GM18858 (cell line): ENCODE results near the gene SLIT1.

Source experiments
- ATAC-seq: cut with Tn5 transposase; IDR thresholded peaks from one replicate; pipeline ENCODE4 v1.9.1; 2021; ENCODE audit not compliant: unreplicated experiment

Gene SLIT1

DNA sequence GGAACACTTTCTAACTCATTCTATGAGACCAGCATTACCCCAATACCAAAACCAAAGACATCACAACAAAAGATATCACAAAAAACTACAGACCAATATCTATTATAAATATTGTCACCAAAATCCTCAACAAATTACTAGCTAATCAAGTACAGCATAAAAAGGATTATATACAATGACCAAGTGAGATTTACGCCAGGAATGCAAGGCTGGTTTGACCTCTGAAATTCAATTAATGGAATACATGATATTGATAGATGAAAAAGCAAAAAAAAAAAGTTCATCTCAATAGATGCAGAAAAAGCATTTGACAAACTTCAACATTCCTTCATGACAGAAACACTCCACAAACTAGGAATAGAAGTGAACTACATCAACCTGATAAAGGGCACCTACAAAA, 178.3 kb downstream of the SLIT1 start:
- no peak for ATAC-seq

DNA sequence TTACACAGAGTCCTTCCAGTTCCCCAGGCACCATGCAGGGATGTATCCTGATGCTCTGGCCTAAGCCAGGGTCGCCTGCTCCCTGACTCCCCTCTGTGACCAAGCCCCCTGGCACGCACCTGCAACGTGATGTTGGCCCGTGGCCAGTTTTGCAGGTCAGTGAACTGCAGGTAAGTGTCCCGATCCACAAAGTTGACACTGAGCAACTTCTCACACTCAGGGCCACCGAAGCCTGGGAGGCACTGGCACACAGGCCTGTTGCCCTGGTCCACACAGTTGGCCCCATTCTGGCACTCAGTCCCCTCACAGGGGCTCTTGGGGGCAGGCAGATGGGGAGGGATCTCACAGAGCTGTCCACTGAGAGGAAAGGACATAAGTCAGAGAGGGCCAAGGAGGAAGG, 179.4 kb downstream of the SLIT1 start:
- no peak for ATAC-seq

DNA sequence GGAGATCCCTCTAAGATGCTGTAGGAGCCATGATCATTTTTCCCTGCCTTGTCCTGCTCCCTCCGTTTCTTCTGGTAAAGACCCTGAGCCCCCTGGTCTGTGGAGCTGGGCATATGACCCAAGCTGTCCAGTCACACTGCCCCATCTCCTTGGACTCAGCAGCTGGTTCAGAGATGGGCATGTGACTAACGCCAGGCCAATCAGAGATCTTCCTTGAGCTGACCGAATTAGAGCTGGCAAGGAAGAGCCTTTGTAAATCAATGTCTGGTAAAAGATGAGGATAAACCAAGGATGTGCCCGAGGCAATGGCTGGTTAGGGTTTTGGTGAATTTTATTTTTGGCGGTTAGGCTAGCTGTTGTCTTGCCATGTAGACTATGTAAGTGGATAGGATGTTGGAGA, 180.4 kb downstream of the SLIT1 start:
- no peak for ATAC-seq

DNA sequence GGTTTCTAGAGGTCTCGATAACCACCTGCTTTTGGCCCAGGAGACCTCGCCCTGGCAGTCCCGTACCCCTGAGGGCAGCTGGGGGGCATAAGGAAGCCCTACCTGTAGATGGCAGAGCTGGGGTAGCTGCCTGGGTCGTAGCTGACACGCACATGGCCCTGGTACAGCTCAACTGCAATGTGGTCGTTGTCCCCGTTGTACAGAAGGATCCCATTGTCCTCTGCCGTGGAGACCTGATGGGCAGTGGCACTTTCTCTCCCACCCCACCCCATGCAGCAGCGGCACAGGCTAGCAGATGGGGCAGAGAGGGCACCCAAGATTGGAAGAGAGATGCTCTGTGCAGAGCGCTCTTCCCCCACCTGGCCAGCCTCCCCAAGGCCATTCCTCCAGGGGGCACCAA, 181.2 kb downstream of the SLIT1 start:
- no peak for ATAC-seq

DNA sequence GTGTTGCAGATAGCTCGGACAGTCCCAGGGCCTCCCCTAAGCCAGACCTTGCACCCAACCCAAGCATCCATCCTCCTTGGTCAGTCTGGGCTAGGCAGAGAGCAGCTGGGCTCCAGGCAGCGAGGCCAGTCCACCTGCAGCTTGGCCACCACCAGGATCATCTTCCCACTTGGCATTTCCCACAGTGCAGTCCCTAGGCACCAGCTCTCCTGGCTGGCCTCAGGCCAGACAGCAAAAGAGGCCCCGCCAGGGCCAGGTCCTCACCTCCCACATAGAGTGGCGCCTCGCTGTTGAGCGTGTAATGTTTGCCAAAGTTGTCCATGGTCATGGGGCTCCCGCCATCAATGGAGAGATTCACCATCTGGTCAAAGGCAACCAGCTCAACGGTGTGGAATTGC, 182.0 kb downstream of the SLIT1 start:
- no peak for ATAC-seq

DNA sequence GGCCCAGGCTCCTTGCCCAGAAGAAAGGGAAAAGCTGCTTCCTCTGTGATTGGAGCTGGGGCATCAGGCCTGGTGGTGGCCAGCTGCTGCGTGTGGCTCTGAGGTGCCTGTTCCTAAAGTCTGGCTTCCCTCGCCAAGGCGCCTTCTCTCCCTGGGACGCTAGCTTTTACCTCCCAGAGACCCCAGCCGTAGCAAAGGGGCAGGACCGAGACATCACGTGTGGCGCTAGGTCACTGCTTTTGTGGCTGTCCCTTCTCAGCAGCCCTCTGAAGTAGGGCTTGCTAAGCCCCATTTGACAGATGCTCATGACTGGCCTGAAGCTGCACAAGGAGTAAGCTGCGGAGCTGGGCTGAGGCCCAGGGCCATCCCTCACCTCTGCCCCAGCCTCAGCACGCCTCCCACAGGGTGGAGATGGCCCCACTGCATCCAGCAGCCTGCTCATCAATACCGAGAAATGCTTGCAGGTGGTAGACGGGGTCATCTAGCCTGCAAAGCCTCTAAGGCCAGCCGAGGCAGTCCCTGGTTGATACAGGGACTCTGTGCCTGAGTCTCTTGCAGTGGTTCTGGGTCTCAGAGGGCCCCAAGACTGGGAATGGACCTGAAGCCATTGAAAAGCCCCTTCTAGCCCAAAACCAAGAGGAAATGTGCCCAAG, 182.5 kb downstream of the SLIT1 start:
- no peak for ATAC-seq

DNA sequence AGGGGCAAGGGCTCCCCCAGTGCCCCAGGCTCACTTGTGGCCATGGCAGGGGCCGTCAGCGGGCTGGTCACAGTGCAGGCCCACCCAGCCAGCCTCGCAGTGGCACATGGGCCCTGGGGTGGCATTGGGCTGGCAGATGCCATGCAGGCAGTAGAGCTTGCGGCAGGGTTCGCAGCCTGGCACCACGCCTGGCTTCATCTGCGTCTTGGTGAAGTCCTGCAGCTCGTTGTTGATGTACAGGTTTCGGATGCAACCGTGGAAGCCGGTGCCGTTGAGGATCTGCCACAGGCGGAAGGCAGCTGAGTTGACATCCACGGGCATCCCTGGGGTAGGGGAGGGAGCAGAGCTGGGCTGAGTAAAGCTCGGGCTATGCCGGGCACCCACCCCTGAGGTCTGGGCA, 183.1 kb downstream of the SLIT1 start:
- ATAC-seq = no peak

DNA sequence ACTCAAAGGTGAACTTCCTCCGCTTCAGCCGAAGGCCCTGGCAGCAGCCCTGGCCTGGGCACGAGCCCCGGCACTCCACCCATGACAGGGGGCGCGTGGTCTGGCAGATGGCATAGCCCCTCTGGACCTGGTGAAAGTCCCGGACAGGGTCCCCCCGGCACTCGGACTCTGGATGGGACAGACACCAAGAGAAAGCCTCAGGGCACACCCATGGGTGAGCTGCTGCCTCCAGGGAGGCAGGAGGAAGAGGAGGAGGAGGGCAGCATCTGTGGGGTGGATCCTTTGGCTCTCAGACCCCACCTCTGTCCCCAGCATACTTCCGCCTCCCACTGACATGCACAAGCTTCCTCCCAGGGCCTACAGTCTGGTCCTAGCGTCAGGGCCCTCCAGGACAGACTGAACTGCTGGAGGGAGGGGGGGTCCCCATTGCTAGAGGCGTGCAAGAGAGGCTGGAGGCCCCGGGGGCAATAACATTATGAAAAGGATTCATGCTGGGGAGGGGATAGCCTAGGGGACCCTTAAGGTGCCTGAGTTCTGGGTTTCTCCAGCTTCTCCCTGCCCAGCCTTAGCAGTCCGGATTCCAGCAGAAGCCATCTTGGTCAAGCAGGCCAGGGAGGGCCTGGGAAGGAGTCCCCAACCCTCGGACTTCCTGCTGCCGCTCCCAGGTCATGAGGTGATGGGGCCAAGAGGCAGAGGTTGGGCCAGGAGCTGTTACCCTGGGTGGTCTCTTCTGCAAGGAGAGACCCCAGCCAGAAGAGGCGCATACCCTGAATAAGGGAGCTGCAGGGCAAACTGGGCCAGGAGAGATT, 184.4 kb downstream of the SLIT1 start:
- no peak for ATAC-seq

DNA sequence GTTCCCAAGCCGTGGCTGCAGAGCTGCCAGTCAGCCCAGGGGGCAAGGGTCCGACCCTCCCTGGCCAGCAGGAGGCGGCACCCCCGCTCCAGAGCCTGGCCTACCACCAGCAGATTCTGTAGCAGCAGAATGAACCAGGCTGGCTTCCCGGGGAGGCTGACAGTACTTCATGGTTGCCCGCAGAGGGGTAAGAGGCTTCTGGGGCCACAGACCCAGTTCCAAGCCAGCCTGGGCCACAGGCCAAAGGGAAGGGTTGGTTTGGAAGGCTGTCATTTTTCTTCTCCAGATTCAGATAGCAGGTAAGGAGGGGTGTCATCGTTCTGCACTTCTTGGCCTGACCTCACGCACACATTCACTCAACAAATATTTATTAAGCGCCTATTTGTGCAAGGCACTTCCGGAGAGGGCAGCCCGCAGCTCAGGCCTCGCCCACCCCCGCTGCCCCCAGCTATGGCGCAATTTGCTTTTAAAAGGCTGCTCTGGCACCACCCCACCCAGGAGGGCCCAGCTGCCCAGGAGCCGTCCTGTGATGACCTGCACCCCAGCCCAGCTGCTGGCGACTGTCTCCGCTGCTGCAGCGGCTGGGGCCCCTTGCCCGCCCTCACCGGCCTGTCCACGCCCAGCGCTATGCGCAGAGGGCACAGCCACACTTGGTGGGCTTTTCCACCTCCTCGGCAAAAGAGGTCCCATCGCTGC, 185.1 kb downstream of the SLIT1 start:
- ATAC-seq = no peak

DNA sequence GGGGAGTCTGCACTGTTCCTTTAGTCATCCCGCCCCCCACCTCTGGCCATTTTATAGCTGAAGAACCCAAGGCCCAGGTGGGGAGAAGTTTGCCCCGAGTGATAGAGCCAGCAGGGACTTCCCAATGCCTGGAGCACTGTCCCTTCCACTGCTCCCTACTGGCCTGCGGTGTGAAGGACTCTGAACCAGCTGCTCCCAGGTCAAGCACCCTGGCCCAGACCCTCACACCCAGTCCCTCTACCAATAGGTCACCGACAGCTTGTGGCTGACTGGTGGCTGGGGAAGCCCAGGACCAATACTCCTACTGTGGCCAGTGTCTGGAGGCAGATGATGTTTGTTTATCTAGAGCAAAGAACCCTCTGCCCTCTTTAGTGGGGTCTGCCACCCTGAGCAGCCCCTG, 185.8 kb downstream of the SLIT1 start:
- ATAC-seq = no peak

DNA sequence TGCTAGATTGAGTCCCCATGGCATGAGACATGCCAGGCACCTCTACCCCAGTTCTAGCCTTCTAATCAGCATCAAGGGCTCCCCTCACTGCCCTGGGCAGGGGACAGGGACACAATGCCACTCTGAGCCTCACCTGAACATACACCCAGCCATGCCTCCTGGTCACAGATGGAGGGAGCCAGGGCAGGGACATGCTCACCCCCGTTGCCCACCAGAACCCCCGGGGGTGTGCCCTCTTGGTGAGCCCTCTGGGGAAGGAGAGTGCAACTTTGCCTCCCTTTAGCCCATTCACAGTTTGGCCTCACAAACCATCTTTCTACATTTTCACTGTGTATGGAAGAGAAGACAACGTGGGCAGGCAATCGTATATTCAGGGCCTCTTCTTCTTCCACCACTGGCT, 186.4 kb downstream of the SLIT1 start:
- ATAC-seq = no peak

DNA sequence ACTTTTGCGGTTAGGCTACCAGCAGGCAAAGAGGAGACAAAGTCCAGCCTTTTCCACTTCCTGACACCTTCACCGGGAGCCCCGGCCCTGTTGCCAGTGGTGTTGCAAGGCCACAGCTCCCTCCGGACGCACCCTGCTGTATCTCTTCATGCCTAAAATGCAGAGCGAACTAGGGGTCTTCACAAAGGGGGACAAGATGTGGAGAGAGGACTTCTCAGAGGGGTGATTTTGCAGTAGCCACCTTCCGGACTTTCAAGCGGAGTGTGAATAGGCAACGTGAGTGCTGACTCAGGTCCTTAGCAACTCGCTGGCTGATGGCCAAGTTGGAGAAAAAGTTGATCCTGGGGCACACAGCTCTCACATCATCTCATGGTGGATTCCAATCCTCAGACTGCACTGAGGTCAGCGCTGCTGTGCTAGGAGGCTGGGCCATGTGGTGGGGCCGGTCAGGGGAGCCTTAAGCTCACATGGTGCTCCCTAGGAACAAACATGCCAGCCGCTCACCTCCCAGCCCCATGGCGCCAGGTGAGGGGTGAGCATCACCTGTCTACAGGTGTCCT, 187.3 kb downstream of the SLIT1 start:
- ATAC-seq = no peak

DNA sequence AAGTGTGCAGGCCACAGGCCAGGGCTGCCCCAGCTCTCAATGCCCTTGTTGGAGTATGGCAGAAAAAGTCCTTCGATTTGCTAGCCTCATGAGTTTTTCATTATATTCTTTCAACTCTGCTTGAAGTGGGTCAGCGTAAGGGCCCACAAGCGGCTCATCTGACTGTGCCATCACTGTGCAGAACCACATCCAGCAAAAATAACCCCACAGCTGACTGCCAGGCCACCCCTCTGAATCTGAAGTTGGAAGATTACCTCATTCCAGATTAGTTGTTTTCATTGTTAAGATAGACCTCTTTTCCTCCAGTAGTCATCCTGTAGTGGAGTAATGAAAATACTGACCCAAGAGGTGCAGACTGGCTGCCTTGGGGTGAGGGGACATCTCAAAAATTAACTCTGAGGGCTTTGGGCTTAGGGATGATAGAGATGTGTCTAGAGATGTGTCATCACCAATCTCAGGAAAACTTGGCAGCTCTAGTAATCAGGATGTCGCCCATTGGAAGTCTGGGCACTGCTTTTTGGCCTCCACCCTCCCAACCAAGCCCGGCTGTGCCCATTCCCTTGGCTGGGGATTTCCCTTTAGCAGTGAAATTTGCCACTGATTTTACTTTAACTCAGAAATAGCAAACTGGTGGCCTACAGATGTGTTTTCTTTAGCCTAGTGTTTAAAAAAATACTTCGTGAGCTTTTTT, 189.3 kb downstream of the SLIT1 start:
- no peak for ATAC-seq

DNA sequence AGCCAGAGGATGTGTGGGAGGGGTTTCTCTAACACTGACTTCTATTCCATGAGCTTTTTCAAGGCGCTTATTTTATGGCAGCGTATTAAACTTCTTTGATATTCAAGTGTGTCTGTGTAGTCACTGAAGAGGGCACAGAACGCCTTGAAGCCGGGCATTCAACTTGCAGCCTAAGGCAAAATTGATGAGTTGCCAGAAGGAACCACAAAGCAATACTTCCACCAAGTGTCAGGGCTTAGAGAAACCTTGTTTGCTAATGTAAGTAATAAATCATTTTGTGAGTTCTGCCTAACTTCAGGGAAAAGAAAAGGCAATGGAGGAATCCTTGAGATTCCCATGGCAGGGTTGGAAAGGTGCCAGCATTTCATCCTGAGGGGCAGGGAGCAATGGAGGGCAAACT, 189.9 kb downstream of the SLIT1 start:
- no peak for ATAC-seq

DNA sequence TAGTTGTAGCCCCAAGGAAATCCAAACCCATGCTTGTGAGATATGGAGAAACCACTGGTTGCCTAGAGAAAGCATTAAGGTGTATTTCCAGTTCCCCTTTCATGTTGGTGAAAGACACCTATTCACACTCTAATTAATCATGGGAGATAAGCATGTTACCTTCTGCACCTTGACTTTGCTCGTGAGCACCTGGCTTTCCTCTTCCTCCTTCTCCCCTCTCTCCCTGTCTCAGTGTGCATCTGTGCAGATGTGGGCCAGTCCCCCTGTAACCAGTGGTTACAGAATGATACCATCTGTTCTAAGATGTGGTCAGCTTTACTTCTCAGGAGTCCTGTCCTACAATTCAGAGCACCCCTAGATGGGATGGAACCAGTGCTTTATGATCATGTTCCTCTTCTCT, 193.0 kb downstream of the SLIT1 start:
- ATAC-seq = no peak

DNA sequence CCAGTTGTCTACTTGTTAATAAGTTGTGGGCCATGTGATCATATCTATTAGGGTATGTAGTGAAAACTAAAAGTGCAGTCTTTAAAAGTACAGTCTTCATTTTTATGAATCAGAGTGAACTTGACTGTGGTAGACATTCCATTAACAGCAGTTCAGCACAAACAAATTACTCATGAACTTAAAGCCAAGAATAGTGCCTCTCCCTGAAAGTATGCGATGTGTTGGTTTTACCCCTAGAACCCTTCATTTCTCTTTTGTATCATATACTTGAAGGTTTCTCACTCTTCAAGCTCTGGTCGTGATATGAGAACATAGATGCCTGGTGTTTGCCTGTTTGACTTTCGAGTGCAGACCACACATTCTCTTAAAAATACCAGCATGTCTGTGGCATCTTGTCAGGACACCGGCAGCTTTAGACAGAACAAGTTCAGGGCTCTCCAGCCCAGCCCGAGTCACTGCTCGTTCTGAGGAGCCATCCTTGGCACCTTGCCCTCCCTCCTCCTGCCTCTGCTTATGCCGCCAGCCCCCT, 194.4 kb downstream of the SLIT1 start:
- ATAC-seq = no peak

DNA sequence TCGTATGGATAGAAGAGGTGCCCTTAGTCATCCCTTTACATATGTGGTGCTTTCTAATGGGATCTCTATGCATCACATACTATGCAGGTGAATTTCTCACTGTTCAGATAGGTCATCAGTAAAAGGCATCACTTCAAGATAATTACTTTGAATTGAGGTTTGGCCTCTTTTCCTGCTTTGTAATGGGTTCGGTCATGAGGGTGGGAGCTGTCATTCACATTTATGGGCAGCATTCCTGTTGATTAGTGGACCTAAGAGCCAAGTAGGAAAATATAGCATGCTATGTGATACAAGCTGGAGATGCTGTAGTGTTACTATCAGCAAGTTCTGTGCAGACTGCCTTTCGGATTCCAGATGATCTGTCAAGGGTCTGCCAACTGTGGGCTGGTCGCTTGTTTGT, 197.3 kb downstream of the SLIT1 start:
- no peak for ATAC-seq

DNA sequence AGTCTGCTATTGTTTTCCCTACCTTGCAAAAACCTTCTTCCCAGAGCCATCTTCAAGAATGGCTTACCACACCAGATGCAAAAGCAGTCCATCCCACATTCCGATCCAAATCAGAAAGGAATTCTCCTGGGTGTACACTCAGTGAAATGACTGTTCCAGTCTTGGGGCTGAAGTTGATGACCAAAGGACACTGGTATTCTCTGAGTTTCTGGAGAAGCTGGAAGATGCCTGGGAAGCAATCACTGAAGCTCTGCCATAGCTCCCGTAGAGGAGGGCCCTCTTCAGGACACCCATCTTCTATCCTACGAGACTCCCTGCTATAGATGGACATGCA, 197.9 kb downstream of the SLIT1 start:
- no peak for ATAC-seq

DNA sequence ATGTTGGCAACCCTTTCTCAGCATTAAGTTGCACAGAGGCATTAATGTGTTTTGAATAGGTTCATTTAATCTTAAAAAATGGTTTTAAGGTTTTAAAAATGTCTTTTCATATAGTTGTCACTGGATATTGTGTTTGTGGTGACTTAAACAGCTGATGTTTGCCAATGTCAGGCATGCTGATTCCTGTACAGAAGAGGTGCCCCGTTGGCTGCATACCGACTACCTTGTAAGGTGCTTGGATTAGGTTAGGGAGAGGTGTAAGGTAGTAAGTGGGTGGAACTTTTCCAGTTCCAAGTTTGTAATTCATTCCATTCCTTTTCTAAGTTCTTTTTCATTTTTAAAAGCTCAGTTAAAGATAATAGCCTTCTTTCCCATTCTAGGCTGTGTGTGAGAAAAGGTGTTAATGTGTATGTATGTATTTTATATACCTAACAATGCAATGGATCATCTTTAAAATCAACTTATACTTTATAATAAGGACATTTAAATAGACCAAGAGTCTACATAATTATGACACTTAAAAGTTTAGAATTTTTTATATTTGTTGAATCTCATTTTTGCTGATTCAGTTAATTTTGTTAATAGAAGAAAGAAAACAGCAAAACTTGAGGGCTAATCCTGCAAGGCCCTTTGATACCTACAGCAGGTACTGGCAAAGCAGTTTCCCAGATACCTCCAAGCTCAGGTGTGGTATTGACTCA, 198.5 kb downstream of the SLIT1 start:
- no peak for ATAC-seq

DNA sequence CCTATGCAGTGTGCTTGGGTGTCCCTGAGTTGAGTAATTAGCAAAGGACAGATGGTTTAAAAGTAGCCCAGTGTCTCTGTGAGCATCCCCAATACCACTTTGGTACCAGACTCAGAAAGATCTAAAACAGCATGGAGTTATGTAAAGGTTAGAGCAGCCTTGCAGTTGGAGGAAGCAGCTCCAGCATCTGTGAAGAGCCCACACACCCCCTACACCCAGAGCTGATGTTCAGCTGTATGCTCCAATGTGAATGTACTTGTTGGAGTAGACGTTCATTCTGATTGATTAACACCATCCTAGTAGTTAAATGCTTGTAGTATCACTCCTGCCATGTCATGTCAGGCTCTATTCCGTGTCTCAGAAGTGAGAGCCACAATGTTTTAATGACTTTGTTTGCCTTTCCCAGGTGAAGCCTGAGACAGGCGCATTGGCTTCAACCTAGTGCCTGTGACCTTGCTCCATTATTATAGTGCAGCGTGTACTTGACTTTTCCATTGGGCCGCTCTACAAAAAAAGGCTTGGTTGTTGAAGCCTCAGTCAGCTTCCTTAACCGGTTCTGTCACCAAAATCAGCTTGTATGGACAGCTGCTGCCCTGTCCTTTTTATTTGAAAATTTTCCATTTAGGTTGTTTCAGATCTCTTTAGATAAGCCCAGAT, 199.4 kb downstream of the SLIT1 start:
- no peak for ATAC-seq
